Spleen (tissue), 13 donors: ENCODE results near the gene BTBD2. TPM values are rescaled to one million over a fixed set of nuclear protein-coding genes. Genes with fewer than 3 reads are reported as not detected.

ENCODE experiments used
- DNase-seq: peaks from one replicate; pipeline ENCODE4 v3.0.0-alpha.2; 2020
- H3K27ac ChIP-seq, 8 donors: fragments of 200-600 bp; sonication (generic) in 7 of 8; 1 replicate in 4 of 8; 2 replicates in 4 of 8; pipeline versions ENCODE4 v1.5.0 to v1.8.0; 2016 to 2021; ENCODE audit warnings: inconsistent platforms in 4 of 8, mild to moderate bottlenecking in 4 of 8, moderate library complexity in 1 of 8
- H3K27me3 ChIP-seq, 7 donors: fragments of 200-600 bp; sonication (generic) in 6 of 7; replicated peaks in 1 of 7; 1 replicate in 4 of 7; 2 replicates in 3 of 7; pipeline versions ENCODE4 v1.5.0 to v1.8.0; 2016 to 2021; ENCODE audit warnings: inconsistent platforms in 3 of 7, mild to moderate bottlenecking in 1 of 7
- H3K36me3 ChIP-seq, 6 donors: fragments of 200-600 bp; sonication (generic) in 5 of 6; 1 replicate in 4 of 6; 2 replicates in 2 of 6; pipeline versions ENCODE4 v1.5.0 to v1.8.0; 2016 to 2021; ENCODE audit warnings: inconsistent platforms in 2 of 6
- H3K4me1 ChIP-seq, 6 donors: fragments of 200-600 bp; sonication (generic) in 5 of 6; 1 replicate in 3 of 6; 2 replicates in 3 of 6; pipeline versions ENCODE4 v1.5.0 to v1.8.0; 2016 to 2021; ENCODE audit warnings: inconsistent platforms in 3 of 6
- H3K4me3 ChIP-seq, 8 donors: fragments of 200-600 bp; sonication (generic) in 7 of 8; 1 replicate in 4 of 8; 2 replicates in 4 of 8; pipeline versions ENCODE4 v1.5.0 to v1.8.0; 2016 to 2021; ENCODE audit warnings: inconsistent platforms in 4 of 8, mild to moderate bottlenecking in 4 of 8, moderate library complexity in 2 of 8
- H3K9me3 ChIP-seq, 8 donors: fragments of 200-600 bp; sonication (generic) in 7 of 8; 1 replicate in 4 of 8; 2 replicates in 4 of 8; pipeline versions ENCODE4 v1.5.0 to v1.8.0; 2016 to 2021; ENCODE audit warnings: inconsistent platforms in 4 of 8
- POLR2A ChIP-seq, 3 donors: fragments of 450-650 bp; IDR thresholded peaks; one replicate each; pipeline ENCODE4 v1.5.1; 2017; ENCODE audit warnings: antibody characterized with exemption in 3 of 3, mild to moderate bottlenecking in 1 of 3
- POLR2AphosphoS5 ChIP-seq, 3 donors: sonication (generic); formaldehyde crosslinking; IDR thresholded peaks; one replicate each; pipeline ENCODE4 v1.5.1; 2017; ENCODE audit warnings: antibody characterized with exemption in 3 of 3
- WGBS, 5 donors: extraction: QIAGEN DNeasy Blood & Tissue Kit in 3 of 5; methylation state at CpG; one replicate each; pipeline versions ENCODE4 v1.1.5 to v1.1.7; 2013 to 2018; 5-methylcytosine and 5-hydroxymethylcytosine counted together
- intact Hi-C: fragments of 100-400 bp; cut with DNase I; formaldehyde crosslinking; loops from one replicate; pipeline ENCODE4 v1.15.0; 2023; ENCODE audit warnings: low total_unique reads
- long read RNA-seq, 2 donors: transcript quantifications; one replicate each; lab custom pipeline, GENCODE V29; 2026
- polyA plus RNA-seq, 3 donors: library from polyadenylated mRNA; stranded (reverse); fragments of 200-250 nt; gene quantifications; one replicate each; pipeline ENCODE4 v1.2.1, GENCODE V29; 2013
- total RNA-seq, 7 donors: library from RNA; depleted of rRNA in 3 of 7; stranded (reverse); fragments of >200 nt in 3 of 7; fragmentation: NEBNext Ultra II Directional in 4 of 7; extraction: Animal tissue kit (Norgen Biotek cat#: 25700) in 4 of 7; gene quantifications; one replicate each; pipeline versions ENCODE4 v1.1.0 to v1.2.1, GENCODE V29; 2016 to 2021
- TF ChIP-seq, protein P1 (sequence below), 11 experiments: fragments of 200-600 bp in 7 of 11; fragments of 450-650 bp in 4 of 11; sonication (generic) in 4 of 11; IDR thresholded peaks in 8 of 11; conservative IDR thresholded peaks in 3 of 11; 1 replicate in 7 of 11; 2 replicates in 4 of 11; pipeline versions ENCODE4 v1.4.0 to v1.8.0; 2016 to 2021; ENCODE audit warnings: antibody characterized with exemption in 11 of 11, inconsistent platforms in 4 of 11, mild to moderate bottlenecking in 1 of 11
- donor health status: healthy with polysubstance abuse.
- donor health status: DM: no; HTN: no; CAD: no; lungs with moderate emphysema.
- donor health status: DM: no; HTN: no; CAD: no.
- donor health status: Bipolar disorder and iron deficiency.
- donor health status: healthy.
- donor health status: DM: no; HTN: no; CAD: no.
- donor health status: DM: yes; HTN: yes; CAD: no.

The BTBD2 gene
- 10 to 100 TPM; 47.6 to 77.1 (median 65.5) TPM for total RNA-seq
- 10 to 100 TPM; 29.1 to 53.0 (median 31.2) TPM for polyA plus RNA-seq
- long read RNA-seq, donor 1, transcript BTBD2-201 (9 exons, 2,649 nt): major isoform, 15 of 16 reads
- long read RNA-seq, donor 1, partial matches to known transcripts: 0 of 16 reads
- long read RNA-seq, donor 1, other reads (novel, unspliced or antisense): 0 of 16 reads
- long read RNA-seq, donor 2, transcript BTBD2-201 (9 exons, 2,649 nt): major isoform, 14 of 17 reads
- long read RNA-seq, donor 2, partial matches to known transcripts: 0 of 17 reads
- long read RNA-seq, donor 2, other reads (novel, unspliced or antisense): 0 of 17 reads

DNA sequence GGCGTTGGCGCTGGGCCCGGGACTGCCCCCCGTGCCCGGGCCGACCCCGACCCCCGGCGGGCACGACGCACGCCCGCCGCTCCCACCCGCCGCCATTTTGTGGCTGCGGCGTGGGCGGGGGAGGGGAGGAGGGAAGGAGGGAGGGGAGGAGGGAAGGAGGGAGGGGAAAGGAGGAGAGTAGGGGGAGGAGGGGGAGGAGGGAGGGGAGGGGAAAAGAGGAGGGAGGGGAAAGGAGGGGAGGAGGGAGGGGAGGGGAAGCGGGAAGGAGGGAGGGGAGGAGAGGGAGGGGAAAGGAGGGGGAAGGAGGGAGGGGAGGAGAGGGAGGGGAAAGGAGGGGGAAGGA lies at the start of gene BTBD2:
BTBD2 (minus strand) TSS at position 107 of the 343 bp plus-strand sequence; CDS start at position 96, 11 bp downstream.
- Histone ChIP-seq H3K4me1 (peaks cover 5 to 64% (median 28%) of the 10 kb centered on the region in 6 donors), H3K36me3 (peaks cover 0 to 16% (median 0%) of the 10 kb centered on the region in 6 donors), H3K27ac (peak within 1 kb of the TSS; percentile 27 to 87 (median 74)), H3K9me3 (no peaks in the 10 kb centered on the region), H3K4me3 (peak within 1 kb of the TSS; percentile 30 to 83 (median 56)), H3K27me3 (no peaks in the 10 kb centered on the region)
- intact Hi-C loops: loop anchor here (5.0 kb wide), 1 partner anchor 52 kb away; no protein-coding TSS in a partner anchor
- TF ChIP-seq, protein P1, sequence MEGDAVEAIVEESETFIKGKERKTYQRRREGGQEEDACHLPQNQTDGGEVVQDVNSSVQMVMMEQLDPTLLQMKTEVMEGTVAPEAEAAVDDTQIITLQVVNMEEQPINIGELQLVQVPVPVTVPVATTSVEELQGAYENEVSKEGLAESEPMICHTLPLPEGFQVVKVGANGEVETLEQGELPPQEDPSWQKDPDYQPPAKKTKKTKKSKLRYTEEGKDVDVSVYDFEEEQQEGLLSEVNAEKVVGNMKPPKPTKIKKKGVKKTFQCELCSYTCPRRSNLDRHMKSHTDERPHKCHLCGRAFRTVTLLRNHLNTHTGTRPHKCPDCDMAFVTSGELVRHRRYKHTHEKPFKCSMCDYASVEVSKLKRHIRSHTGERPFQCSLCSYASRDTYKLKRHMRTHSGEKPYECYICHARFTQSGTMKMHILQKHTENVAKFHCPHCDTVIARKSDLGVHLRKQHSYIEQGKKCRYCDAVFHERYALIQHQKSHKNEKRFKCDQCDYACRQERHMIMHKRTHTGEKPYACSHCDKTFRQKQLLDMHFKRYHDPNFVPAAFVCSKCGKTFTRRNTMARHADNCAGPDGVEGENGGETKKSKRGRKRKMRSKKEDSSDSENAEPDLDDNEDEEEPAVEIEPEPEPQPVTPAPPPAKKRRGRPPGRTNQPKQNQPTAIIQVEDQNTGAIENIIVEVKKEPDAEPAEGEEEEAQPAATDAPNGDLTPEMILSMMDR (IDR thresholded peaks at IDR 0.05 in 8 of 11, conservative IDR thresholded peaks at IDR 0.05 in 3 of 11): no peak
- peak; percentile 45 to 70 (median 62) for TF ChIP-seq POLR2AphosphoS5 (IDR thresholded peaks at IDR 0.05)
- WGBS, 5 donors: 1 to 2% (median 1%) methylated on average over 15 to 20 of the region's 20 CpGs; no CpG with 5 or more reads in 2 of the 5 donors
- DNase-seq: no peak

DNA sequence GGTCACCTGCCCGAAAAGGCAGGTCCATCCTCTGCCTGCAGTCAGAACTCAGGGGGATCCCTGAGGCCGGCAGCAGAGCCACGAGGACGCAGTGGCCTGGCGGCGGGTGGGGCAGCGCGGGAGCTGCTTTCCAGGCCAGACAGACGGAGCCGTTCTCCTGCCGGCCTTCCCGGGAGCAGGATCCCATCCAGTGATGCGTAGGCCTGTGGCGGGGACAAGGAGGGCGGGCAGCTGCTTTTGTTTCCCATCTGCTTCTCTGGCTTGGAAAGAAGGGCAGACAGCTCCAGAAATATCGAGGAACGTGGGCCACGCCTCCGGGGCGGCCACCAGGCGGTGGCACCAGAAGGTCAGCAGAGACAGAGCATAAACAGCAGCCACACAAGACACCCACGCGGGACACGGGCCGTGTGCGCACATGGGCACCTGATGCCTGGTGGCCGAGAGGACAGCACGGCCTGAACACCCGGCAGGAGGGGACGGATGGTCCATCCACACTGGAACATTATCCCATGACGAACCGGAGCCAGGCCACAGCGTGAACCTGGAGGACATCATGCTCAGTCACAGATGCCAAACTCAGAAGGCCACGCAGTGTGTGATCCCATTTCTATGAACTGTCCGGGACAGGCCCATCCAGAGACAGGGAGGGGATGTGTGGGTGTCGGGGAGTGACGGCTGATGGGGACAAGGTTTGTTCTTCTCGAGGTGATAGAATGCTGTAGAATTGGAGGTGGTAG lies 49.4 kb upstream of the BTBD2 start:
- TF ChIP-seq POLR2A (IDR thresholded peaks at IDR 0.05) (no peak), POLR2AphosphoS5 (IDR thresholded peaks at IDR 0.05) (peak; percentile 52 to 86 (median 73))
- DNase-seq: peak; percentile 72
- Histone ChIP-seq H3K4me1 (peaks cover 28 to 82% (median 46%) of the 10 kb centered on the region in 6 donors), H3K4me3 (no peak overlapping the region), H3K27me3 (no peaks in the 10 kb centered on the region), H3K27ac (peak overlapping the region in 7 of 8 donors; percentile 39 to 77 (median 67)), H3K36me3 (no peaks in the 10 kb centered on the region), H3K9me3 (no peaks in the 10 kb centered on the region)
- intact Hi-C loops: loop anchor here (5.0 kb wide), 1 partner anchor 48 kb away; the partner anchor contains the start of gene BTBD2
- 77 to 90% (median 81%) methylated on average over 24 to 38 of the region's 38 CpGs for WGBS, 5 donors

DNA sequence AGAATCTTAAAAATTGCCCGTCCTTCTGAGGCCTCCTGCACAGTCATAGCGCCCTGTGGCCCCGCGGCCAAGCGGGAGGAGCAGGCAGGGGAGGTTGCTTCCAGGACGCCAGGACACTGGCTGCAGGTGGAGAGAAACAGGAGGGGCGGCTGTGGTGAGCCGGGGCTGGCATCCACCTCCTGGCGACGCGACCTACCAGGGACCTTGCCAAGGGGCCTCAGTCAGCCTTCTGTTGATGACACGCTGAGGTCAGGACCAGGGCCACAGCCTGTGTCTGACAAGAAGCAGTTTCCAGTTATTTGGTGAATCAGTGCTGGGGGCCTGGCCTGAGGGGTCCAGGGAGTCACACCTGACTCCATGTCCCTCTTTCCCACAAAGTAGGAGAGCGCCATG lies 48.9 kb upstream of the BTBD2 start:
- Histone ChIP-seq H3K4me3 (no peak overlapping the region), H3K27ac (peak overlapping the region in 7 of 8 donors; percentile 39 to 77 (median 67)), H3K36me3 (no peaks in the 10 kb centered on the region), H3K9me3 (no peaks in the 10 kb centered on the region), H3K4me1 (peaks cover 28 to 82% (median 46%) of the 10 kb centered on the region in 6 donors), H3K27me3 (no peaks in the 10 kb centered on the region)
- no peak for DNase-seq
- 79 to 86% (median 84%) methylated on average over 12 to 13 of the region's 13 CpGs for WGBS, 5 donors
- peak in 1 of 3 donors; percentile 4 for TF ChIP-seq POLR2AphosphoS5 (IDR thresholded peaks at IDR 0.05)
- TF ChIP-seq, protein P1 (IDR thresholded peaks at IDR 0.05 in 8 of 11, conservative IDR thresholded peaks at IDR 0.05 in 3 of 11): no peak
- intact Hi-C loops: no loop called here

DNA sequence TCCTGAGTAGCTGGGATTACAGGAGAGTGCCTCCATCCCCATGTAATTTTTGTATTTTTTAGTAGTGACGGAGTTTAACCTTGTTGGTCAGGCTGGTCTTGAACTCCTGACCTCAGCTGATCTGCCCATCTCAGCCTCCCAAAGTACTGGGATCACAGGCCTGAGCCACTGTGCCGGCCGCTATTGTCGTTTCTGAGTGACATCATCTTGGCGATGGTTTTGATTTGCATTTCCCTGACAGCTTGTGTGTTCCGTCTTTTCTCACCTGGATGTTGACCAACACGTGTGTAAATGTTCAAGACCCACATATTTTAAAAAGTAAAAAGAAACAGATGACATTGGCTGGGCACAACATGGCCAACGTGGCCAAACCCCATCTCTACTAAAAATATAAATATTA lies 48.3 kb upstream of the BTBD2 start:
- Histone ChIP-seq H3K27ac (peak overlapping the region in 6 of 8 donors; percentile 58 to 77 (median 68)), H3K4me3 (no peak overlapping the region), H3K4me1 (peaks cover 29 to 82% (median 47%) of the 10 kb centered on the region in 6 donors), H3K27me3 (no peaks in the 10 kb centered on the region), H3K36me3 (no peaks in the 10 kb centered on the region), H3K9me3 (no peaks in the 10 kb centered on the region)
- intact Hi-C loops: no loop called here
- WGBS, 5 donors: 81 to 90% (median 84%) methylated on average over 8 of the region's 8 CpGs
- DNase-seq: no peak
- TF ChIP-seq POLR2AphosphoS5 (IDR thresholded peaks at IDR 0.05) (no peak), POLR2A (IDR thresholded peaks at IDR 0.05) (no peak)
- TF ChIP-seq, protein P1 (IDR thresholded peaks at IDR 0.05 in 8 of 11, conservative IDR thresholded peaks at IDR 0.05 in 3 of 11): no peak
